Fibroblast of the aortic adventitia (primary cell): ENCODE results near the gene SYNGR3. TPM values are rescaled to one million over a fixed set of nuclear protein-coding genes. Genes with fewer than 3 reads are reported as not detected.
"Not testable (repeated sequence)": the region's sequence is repeated elsewhere in the genome, so short reads cannot be mapped to it uniquely, and the experiment has no call there.

ENCODE experiments used
- DNase-seq: peaks from one replicate; pipeline ENCODE4 v3.0.0-alpha.2; 2010; ENCODE audit warnings: low read depth
- H3K4me3 ChIP-seq: 2 replicates; pipeline ENCODE4 v1.5.1; 2011; ENCODE audit warnings: low read depth, mild to moderate bottlenecking, control low read depth, low read length, moderate library complexity
- total RNA-seq: library from RNA; depleted of rRNA; stranded (reverse); fragments of >200 nt; gene quantifications from 2 replicates; pipeline ENCODE4 v1.2.3, GENCODE V29; 2012; ENCODE audit warnings: low replicate concordance
- TF ChIP-seq, protein P1 (sequence below): IDR thresholded peaks from 2 replicates; pipeline ENCODE4 v1.5.1; 2011; ENCODE audit warnings: mild to moderate bottlenecking, low read length, control low read depth, inconsistent platforms; ENCODE audit not compliant: insufficient read depth

SYNGR3 gene
- total RNA-seq, 1 donor = 1.4 TPM

DNA sequence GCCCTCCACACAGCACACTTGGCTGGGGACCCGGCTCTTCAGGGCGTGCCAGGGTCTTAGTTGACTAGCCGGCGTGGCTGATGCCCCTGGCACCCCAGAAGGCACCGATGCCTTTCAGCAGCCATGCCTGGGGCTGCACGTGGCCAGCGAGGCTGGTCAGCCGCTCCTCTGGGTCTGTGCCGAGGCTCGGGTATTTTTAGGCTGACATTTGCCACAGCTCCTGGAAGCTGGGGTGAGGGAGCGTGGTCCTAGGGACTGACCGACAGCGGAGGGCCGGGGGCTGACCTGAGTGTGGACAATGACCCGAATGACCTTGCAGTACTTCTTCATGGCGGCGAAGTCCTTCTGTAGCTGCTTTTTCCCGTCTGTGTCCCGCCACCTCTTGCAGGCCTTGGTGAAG is 39.2 kb upstream of the SYNGR3 start:
- no peak for DNase-seq
- TF ChIP-seq, protein P1, sequence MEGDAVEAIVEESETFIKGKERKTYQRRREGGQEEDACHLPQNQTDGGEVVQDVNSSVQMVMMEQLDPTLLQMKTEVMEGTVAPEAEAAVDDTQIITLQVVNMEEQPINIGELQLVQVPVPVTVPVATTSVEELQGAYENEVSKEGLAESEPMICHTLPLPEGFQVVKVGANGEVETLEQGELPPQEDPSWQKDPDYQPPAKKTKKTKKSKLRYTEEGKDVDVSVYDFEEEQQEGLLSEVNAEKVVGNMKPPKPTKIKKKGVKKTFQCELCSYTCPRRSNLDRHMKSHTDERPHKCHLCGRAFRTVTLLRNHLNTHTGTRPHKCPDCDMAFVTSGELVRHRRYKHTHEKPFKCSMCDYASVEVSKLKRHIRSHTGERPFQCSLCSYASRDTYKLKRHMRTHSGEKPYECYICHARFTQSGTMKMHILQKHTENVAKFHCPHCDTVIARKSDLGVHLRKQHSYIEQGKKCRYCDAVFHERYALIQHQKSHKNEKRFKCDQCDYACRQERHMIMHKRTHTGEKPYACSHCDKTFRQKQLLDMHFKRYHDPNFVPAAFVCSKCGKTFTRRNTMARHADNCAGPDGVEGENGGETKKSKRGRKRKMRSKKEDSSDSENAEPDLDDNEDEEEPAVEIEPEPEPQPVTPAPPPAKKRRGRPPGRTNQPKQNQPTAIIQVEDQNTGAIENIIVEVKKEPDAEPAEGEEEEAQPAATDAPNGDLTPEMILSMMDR = no peak
- no peak overlapping the region for H3K4me3 ChIP-seq

DNA sequence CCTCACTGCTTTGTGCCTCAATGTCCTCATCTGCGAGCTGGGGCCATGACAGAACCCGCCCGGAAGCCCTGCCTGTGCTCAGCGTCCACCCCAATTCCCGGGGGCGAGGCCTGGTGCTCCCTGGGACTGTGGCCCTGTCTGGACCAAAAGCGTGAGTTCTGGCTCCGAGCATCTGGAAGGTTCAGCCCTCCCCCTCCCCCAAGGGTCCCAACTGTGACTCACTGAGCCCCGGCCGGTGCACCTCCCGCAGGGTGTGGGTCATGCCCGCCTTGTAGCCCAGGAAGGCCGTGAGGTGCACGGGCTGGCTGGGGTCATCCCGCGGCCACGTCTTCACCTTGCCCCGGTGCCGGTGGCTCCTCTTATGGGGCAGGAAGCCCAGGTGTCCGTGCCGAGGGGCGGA is 36.0 kb upstream of the SYNGR3 start:
- TF ChIP-seq, protein P1 = no peak
- no peak overlapping the region for H3K4me3 ChIP-seq
- DNase-seq = no peak

DNA sequence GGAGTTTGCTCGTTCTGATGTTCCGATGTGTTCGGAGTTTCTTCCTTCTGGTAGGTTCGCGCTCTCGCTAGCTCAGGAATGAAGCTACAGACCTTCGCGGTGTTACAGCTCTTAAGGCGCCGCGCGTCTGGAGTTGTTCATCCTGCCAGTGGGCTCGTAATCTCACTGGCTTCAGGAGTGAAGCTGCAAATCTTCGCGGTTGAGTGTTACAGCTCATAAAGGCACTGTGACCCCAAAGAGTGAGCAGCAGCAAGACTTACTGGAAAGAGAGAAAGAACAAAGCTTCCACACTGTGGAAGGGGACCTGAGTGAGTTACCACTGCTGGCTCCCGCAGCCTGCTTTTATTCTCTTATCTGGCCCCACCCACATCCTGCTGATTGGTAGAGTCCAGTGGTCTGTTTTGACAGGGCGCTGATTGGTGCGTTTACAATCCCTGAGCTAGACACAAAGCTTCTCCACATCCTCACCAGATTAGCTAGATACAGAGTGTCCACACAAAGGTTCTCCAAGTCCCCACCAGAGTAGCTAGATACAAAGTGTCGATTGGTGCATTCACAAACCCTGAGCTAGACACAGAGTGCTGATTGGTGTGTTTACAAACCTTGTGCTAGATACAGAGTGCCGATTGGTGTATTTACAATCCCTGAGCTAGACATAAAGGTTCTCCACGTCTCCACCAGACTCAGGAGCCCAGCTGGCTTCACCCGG is 32.2 kb upstream of the SYNGR3 start:
- DNase-seq, H3K4me3 ChIP-seq: not testable (repeated sequence)

DNA sequence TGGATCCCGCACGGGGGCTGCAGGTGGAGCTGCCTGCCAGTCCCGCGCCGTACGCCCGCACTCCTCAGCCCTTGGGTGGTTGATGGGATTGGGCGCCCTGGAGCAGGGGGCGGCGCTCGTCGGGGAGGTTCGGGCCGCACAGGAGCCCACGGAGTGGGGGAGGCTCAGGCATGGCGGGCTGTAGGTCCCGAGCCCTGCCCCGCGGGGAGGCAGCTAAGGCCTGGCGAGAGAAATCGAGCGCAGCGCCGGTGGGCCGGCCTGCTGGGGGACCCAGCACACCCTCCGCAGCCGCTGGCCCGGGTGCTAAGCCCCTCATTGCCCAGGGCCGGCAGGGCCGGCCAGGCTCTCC is 31.7 kb upstream of the SYNGR3 start:
- DNase-seq, H3K4me3 ChIP-seq: not testable (repeated sequence)

DNA sequence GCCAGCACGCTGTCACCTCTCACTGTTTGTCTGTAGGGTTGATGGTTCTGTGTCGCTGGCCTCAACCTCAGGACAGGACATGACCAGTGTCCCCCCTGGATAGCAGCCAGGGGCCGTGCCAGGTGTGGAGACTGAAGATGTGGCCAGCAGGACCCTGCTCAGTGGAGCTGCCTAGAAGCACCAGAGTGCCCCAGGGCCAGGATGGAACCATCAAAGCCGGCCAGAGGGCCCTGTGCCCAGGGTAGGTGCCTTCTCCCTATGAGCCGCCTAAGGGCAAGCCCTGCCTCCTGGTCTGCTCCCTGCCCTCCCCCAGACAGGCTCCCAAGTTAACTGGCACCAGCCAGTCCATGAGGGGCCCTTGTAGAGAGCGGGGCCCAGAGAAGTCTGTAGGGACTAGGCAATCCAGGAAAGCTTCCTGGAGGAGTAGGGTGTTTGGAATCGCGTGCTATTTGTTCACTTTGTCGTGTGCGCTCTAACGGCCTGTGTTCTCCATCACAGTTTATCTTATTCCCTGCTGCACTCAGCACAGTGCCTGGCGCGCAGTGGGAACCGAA is 31.0 kb upstream of the SYNGR3 start:
- DNase-seq = no peak
- H3K4me3 ChIP-seq = peak overlapping the region; percentile 37
- TF ChIP-seq, protein P1 = no peak

DNA sequence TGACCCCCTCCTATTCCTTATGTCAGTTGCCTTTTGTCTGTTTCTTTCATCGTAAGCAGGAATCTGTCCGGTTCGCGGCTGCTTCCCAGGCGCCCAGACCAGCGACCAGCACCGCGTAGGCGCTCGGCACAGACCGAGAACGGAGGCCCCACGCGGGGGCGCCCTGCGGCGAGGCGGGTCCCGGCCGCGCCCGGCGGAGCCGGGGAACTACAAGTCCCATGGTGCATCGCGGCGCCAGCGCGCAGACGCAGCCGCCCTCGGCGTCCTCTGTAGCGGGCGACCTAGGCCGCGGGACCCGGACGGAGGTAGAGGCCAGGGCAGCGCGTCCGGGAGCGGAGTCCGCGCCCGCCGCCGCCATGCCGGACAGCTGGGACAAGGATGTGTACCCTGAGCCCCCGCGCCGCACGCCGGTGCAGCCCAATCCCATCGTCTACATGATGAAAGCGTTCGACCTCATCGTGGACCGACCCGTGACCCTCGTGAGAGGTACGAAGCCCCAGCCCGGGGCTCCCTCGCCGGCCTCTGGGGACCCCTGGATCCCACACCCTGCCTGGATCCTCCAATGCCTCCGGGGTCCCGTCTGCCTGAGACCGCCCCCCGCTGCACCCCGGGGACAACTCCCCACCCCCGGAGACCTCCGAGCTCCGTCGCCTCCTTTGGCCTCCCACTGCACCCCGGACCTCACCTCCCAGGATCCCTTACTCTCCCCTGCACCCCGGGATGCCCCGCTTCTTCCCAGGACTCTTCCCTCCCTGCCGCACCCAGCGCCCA is 30.3 kb upstream of the SYNGR3 start, which contains the start of gene NDUFB10:
Gene NDUFB10, plus strand, starts transcription at position 270 of the 771 bp plus-strand sequence. Its CDS starts 87 bp downstream, at position 357.
- H3K4me3 ChIP-seq = peak within 1 kb of the TSS; percentile 85
- TF ChIP-seq, protein P1 = peak; percentile 40
- DNase-seq = peak; percentile 89

DNA sequence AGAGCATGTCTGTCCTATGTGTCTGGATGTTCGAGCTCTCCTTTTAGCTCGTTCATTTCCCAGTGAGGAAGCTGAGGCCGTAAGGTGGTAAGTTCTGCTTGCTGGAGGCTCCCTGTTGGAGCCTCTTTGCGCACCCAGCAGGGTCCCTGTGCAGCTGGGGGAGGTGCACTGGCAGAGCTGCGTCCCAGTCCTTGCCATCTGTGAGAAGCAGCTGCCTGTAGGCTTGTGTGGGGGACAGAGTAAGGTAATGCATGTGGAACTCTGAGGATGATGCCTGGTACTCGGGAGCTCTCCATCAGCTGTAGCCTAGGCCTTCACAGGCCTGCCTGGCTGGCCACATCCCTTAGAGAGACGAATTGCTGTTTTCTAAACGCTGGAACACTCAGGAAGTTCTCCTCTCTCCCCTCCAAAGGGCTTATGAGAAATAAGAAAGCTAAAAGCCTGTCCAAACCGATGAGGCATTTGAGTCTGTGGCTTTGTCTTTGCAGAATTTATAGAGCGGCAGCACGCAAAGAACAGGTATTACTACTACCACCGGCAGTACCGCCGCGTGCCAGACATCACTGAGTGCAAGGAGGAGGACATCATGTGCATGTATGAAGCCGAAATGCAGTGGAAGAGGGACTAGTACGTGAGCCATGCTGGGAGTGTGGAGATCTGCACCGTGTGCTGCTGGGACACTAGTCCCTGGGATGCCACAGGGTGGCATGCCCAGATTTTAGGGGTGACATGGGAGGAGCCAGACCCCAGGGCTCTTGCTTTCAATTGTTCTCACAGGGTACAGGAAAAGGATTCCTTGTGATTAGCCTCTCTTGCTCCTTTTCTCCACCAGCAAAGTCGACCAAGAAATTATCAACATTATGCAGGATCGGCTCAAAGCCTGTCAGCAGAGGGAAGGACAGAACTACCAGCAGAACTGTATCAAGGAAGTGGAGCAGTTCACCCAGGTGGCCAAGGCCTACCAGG is 28.8 kb upstream of the SYNGR3 start:
- peak; percentile 43 for DNase-seq
- TF ChIP-seq, protein P1 = no peak
- peak overlapping the region; percentile 85 for H3K4me3 ChIP-seq
